ENCODE measurements around the gene MAEL. TPM values are rescaled to one million over a fixed set of nuclear protein-coding genes. Genes with fewer than 3 reads are reported as not detected.

The MAEL gene
- polyA plus RNA-seq, 1 of the 3 experiments (the other 2 are of a cell fraction), result not detected

DNA sequence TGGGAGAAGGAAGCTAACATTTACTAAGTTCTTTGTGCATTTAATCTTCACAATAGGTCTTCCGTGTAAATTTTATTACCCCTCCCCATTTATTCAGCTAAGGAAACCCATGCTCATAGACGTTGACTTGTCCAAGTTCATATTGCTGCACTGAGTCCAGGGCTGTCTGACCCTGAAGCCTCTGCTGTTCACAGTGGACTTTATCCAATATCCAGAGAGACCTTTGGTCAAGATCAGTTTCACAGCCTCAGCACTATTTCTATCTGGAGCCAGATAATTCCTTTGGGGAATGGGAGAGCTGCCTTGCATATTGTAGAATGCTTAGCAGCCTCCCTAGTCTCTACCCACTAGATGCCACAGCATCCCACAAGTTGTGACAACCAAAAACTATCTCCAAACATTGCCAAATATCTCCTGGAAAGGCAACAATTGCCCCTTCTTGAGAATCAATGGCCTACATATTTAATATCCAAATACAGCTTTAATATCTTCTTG lies 40.2 kb upstream of the MAEL start:
- H3K9me3 ChIP-seq, result no peaks in the 10 kb centered on the region
- H3F3A ChIP-seq (replicated peaks; ENCODE audit: insufficient read depth), result no peaks in the 10 kb centered on the region
- no peak overlapping the region for H3K9ac ChIP-seq
- H2AFZ ChIP-seq (ENCODE audit: low read depth), result no peak overlapping the region
- H3K27me3 ChIP-seq (ENCODE audit: insufficient read depth), result peaks cover 27% of the 10 kb centered on the region; the same call in 1 of the 2 replicates
- WGBS (ENCODE audit: low lambda C conversion rate), result 22% methylated on average over 2 of the region's 2 CpGs
- H3K9me2 ChIP-seq, result no peaks in the 10 kb centered on the region
- TF ChIP-seq PBX3 (IDR thresholded peaks at IDR 0.05) (no peak), JUND (IDR thresholded peaks at IDR 0.05) (no peak), FOXM1 (IDR thresholded peaks at IDR 0.05; ENCODE audit: low read depth) (no peak), CHD2 (IDR thresholded peaks at IDR 0.05; ENCODE audit: low read length, partially characterized antibody) (no peak), POLR2AphosphoS5 (IDR thresholded peaks at IDR 0.05; ENCODE audit: low read depth, low read length) (no peak), RCOR1 (IDR thresholded peaks at IDR 0.05; ENCODE audit: low read length) (no peak), FOSL2 (IDR thresholded peaks at IDR 0.05; ENCODE audit: borderline replicate concordance, low read depth) (no peak), SIN3A (IDR thresholded peaks at IDR 0.05; ENCODE audit: borderline replicate concordance, low read depth, low read length) (no peak), REST (IDR thresholded peaks at IDR 0.05; ENCODE audit: low read depth, low read length) (no peak), NRF1 (IDR thresholded peaks at IDR 0.05; ENCODE audit: low read depth, low read length) (no peak), GABPA (IDR thresholded peaks at IDR 0.05; ENCODE audit: low read depth) (no peak), RAD21 (IDR thresholded peaks at IDR 0.05; ENCODE audit: low read length) (no peak), EP300 (IDR thresholded peaks at IDR 0.05; ENCODE audit: borderline replicate concordance in 1 of 2, low read depth in 1 of 2, low read length in 1 of 2) (no peak), ZBTB33 (IDR thresholded peaks at IDR 0.05; ENCODE audit: borderline replicate concordance, low read depth) (no peak), MAX (IDR thresholded peaks at IDR 0.05; ENCODE audit: low read depth) (no peak), NFIC (IDR thresholded peaks at IDR 0.05; ENCODE audit: borderline replicate concordance) (no peak), YY1 (IDR thresholded peaks at IDR 0.05; ENCODE audit: low read depth) (no peak), EZH2phosphoT487 (IDR thresholded peaks at IDR 0.05; ENCODE audit: borderline replicate concordance, low read depth) (no peak), CTCF (IDR thresholded peaks at IDR 0.05) (no peak)
- TF ChIP-seq, protein P1, sequence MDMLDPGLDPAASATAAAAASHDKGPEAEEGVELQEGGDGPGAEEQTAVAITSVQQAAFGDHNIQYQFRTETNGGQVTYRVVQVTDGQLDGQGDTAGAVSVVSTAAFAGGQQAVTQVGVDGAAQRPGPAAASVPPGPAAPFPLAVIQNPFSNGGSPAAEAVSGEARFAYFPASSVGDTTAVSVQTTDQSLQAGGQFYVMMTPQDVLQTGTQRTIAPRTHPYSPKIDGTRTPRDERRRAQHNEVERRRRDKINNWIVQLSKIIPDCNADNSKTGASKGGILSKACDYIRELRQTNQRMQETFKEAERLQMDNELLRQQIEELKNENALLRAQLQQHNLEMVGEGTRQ (IDR thresholded peaks at IDR 0.05; ENCODE audit: borderline replicate concordance, low read depth, low read length), result no peak
- no peak overlapping the region for H3K4me2 ChIP-seq
- H3K79me2 ChIP-seq (ENCODE audit: insufficient read depth), result no peaks in the 10 kb centered on the region
- DNase-seq, result no peak
- ChIA-PET POLR2A (no interaction called here), CTCF (interaction anchor here (3.3 kb wide), 1 partner anchor 39 kb away, joined by 16 read pairs; no protein-coding TSS in a partner anchor)
- H3K36me3 ChIP-seq (replicated peaks in 1 of 2; ENCODE audit: control insufficient read depth in 1 of 2, insufficient read depth in 2 of 2, low read length in 1 of 2), result no peaks in the 10 kb centered on the region
- peaks cover 0 to 5% of the 10 kb centered on the region in 2 experiments; a peak in 1 of 4 replicates for H3K4me1 ChIP-seq (ENCODE audit: control insufficient read depth in 1 of 2, insufficient read depth in 2 of 2, low read depth in 1 of 2, low read length in 1 of 2)
- no peak overlapping the region for H3K4me3 ChIP-seq (ENCODE audit: low read depth in 2 of 2, low read length in 1 of 2)
- H4K20me1 ChIP-seq (ENCODE audit: insufficient read depth), result no peaks in the 10 kb centered on the region
- no peak overlapping the region for H3K27ac ChIP-seq (ENCODE audit: low read depth in 2 of 2, low read length in 1 of 2)

All from SK-N-SH (cell line).